ENCODE data around the gene OTOA.

OTOA gene

DNA sequence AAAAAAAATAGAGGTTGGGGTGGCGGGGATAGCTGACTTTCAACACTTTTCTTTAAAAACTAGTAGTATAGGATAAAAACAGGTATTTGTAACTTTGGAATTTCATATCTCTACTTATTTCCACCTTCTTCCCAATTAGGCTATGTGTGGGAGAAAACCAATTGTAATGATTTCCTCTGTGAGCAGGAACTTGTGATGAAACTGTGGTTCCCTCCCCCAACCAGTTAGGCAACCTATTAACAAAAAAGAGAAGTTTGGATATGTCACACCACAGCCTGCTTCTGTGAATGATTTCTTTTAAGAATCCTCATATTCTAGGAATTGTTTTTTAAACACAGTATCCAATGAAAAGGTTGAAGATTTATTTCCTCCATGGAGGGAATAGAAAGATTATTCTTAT, 13.2 kb upstream of the OTOA start:
- DNase-seq (ENCODE audit: low read depth): no peak
- no peak for TF ChIP-seq CTCF (conservative IDR thresholded peaks at IDR 0.05; ENCODE audit: control insufficient read depth, insufficient read depth, low read depth, low read length)
- no peak overlapping the region for H3K4me3 ChIP-seq (ENCODE audit: control insufficient read depth, low read depth, low read length)

- no peak overlapping the region for H3K4me3 ChIP-seq (ENCODE audit: control insufficient read depth, low read depth, low read length)
- DNase-seq (ENCODE audit: low read depth): no peak
- TF ChIP-seq CTCF (conservative IDR thresholded peaks at IDR 0.05; ENCODE audit: control insufficient read depth, insufficient read depth, low read depth, low read length): no peak
Observed at GRCh38 chr16:21651515-21651914, 12.3 kb upstream of the OTOA start.

DNA sequence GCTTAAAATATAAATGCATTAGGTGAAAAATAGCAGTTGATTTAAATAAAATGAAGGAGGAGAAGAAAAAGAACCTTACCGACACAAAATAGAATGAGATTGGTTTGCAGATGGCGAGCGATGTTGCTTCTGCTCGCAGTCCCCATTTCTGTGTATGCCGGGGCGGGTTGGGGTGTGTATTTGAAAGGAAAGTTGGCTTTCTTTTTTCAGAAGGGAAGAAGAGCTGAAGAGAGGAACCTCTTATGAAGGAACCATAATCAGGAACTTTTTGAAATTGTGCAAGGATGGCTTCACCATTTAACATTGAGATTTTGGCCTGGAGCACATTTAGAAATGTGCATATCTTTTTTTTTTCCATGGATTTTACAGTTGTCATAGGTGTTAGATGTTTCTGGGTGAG, 11.3 kb upstream of the OTOA start, which contains the start of gene IGSF6:
IGSF6 (minus strand) TSS at position 156 of the 400 bp plus-strand sequence; CDS start at position 146, 10 bp downstream.
- TF ChIP-seq CTCF (conservative IDR thresholded peaks at IDR 0.05; ENCODE audit: control insufficient read depth, insufficient read depth, low read depth, low read length): no peak
- H3K4me3 ChIP-seq (ENCODE audit: control insufficient read depth, low read depth, low read length): no peak within 1 kb of the TSS
- no peak for DNase-seq (ENCODE audit: low read depth)

DNA sequence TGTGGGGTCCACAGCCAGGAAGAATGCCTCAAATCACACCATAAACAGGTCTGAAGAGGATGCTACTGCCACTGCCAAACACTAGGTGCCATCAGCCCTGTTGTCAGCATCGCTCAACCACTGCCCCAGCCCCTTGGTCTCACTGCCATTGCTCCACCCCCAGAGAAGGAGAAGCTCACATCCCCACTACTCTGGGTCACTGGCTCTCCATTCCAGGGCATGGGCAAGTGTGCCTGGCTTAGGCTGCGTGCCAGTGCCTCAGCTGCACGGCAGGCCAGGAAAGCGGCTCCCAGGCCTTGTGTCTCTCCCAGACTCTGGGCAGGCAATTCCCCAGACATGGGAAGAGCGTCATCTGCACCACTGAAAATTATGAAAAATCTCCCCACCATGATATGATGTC, 10.2 kb upstream of the OTOA start:
- TF ChIP-seq CTCF (conservative IDR thresholded peaks at IDR 0.05; ENCODE audit: control insufficient read depth, insufficient read depth, low read depth, low read length): no peak
- DNase-seq (ENCODE audit: low read depth): no peak
- no peak overlapping the region for H3K4me3 ChIP-seq (ENCODE audit: control insufficient read depth, low read depth, low read length)

GRCh38 chr16:21654466-21654865, 9.3 kb upstream of the OTOA start:
- TF ChIP-seq CTCF (conservative IDR thresholded peaks at IDR 0.05; ENCODE audit: control insufficient read depth, insufficient read depth, low read depth, low read length): no peak
- no peak overlapping the region for H3K4me3 ChIP-seq (ENCODE audit: control insufficient read depth, low read depth, low read length)
- DNase-seq (ENCODE audit: low read depth): no peak

- no peak for TF ChIP-seq CTCF (conservative IDR thresholded peaks at IDR 0.05; ENCODE audit: control insufficient read depth, insufficient read depth, low read depth, low read length)
- no peak overlapping the region for H3K4me3 ChIP-seq (ENCODE audit: control insufficient read depth, low read depth, low read length)
- no peak for DNase-seq (ENCODE audit: low read depth)
Observed at GRCh38 chr16:21654881-21655280, 8.9 kb upstream of the OTOA start.
